WTC11 (cell line): ENCODE results near the gene UGT2B10.

Experiments used
- CREB1 ChIP-seq: sonication (generic); formaldehyde crosslinking; IDR thresholded peaks from 2 replicates; pipeline ENCODE4 v1.8.0; 2023; ENCODE audit warnings: mild to moderate bottlenecking, missing genetic modification reagents
- TEAD1 ChIP-seq: sonication (generic); formaldehyde crosslinking; IDR thresholded peaks from 2 replicates; pipeline ENCODE4 v1.8.0; 2022; ENCODE audit warnings: mild to moderate bottlenecking, missing genetic modification reagents
- TF ChIP-seq, protein P1 (sequence below): fragments of 200-600 bp; IDR thresholded peaks from 2 replicates; pipeline ENCODE4 v1.8.0; 2022; ENCODE audit warnings: antibody characterized with exemption
- TF ChIP-seq, protein P2 (sequence below): sonication (generic); formaldehyde crosslinking; IDR thresholded peaks from 2 replicates; pipeline ENCODE4 v1.8.0; 2022; ENCODE audit warnings: mild to moderate bottlenecking, missing genetic modification reagents

DNA sequence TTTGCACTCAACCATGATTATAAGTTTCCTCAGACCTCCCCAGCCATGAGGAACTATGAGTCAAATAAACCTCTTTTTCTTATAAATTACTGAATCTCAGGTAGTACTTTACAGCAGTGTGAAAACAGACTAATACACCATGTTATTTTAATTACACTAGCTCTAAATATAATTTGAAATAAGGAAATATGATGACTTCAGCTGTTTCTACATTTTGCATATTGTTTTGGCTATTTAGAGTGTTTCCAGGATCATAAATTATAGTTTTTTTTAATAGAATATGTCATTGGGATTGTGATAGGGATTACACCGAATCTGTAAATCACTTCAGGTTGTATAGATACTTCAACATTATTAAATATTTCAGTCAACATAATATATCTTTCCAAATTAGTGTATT is 43.9 kb downstream of the UGT2B10 start:
- TF ChIP-seq, protein P1, sequence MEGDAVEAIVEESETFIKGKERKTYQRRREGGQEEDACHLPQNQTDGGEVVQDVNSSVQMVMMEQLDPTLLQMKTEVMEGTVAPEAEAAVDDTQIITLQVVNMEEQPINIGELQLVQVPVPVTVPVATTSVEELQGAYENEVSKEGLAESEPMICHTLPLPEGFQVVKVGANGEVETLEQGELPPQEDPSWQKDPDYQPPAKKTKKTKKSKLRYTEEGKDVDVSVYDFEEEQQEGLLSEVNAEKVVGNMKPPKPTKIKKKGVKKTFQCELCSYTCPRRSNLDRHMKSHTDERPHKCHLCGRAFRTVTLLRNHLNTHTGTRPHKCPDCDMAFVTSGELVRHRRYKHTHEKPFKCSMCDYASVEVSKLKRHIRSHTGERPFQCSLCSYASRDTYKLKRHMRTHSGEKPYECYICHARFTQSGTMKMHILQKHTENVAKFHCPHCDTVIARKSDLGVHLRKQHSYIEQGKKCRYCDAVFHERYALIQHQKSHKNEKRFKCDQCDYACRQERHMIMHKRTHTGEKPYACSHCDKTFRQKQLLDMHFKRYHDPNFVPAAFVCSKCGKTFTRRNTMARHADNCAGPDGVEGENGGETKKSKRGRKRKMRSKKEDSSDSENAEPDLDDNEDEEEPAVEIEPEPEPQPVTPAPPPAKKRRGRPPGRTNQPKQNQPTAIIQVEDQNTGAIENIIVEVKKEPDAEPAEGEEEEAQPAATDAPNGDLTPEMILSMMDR, result no peak
- TF ChIP-seq, protein P2, sequence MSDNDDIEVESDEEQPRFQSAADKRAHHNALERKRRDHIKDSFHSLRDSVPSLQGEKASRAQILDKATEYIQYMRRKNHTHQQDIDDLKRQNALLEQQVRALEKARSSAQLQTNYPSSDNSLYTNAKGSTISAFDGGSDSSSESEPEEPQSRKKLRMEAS (CRISPR knock-in tag), result no peak
- TF ChIP-seq CREB1 (CRISPR knock-in tag) (no peak), TEAD1 (CRISPR knock-in tag) (no peak)
